ENCODE results near the gene RPS15.

The RPS15 gene

DNA sequence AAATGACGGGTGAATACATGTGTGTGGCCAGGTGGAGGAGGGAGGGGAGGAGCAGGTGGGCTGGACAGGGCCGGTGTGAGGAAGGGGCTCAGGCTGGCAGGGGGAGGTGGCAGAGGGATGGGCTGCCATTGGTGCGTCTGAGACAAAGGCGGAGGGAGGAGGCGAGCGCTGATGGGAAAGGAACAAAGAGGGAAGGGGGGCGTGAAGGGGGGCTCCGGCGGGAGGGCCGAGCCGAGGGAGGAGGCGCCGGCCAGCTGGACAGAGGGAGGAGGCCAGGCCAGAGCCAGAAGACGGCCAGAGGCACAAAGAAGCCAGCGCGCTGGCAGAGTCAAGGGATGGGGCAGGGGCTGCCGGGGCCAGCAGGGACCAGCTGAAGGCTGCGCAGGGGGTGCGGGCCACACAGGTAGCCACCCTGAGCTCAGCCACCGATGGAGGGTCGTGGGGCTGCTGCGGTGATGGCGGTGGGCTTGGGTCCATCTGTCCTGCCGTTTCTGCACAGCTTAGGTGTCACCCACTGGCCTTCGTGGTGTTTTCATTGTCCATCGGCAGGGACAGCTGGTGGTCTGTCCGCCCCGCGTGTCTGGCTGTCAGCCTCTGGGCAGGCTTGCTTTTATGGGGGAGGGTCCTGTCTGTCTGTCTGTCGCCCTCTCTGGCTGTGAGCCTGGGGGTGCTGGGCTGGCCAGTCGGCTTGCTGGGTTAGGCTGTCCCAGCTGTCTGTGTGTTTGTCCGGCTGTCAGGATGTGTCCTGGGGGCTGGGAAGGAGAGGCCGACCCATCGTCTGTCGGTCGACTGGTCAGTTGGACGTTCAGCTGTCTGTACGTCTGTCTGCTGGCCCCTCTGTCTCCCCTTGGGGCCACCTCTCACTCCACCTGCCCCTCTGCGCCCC is 14.0 kb downstream of the RPS15 start:
- Histone ChIP-seq H3K27ac (ENCODE audit: low read depth, low read length) (no peak overlapping the region), H3K27me3 (ENCODE audit: control insufficient read depth in 5 of 5, insufficient read depth in 4 of 5, low read length in 5 of 5) (peaks cover 61 to 75% (median 74%) of the 10 kb centered on the region in 5 donors), H3K4me3 (ENCODE audit: low read depth in 1 of 5, low read length in 5 of 5) (no peak overlapping the region), H3K4me1 (ENCODE audit: control insufficient read depth in 5 of 5, insufficient read depth in 5 of 5, low read length in 5 of 5) (peaks cover 5 to 33% (median 29%) of the 10 kb centered on the region in 5 donors), H3K36me3 (ENCODE audit: control insufficient read depth in 5 of 5, insufficient read depth in 5 of 5, low read length in 5 of 5) (no peaks in the 10 kb centered on the region), H3K9ac (ENCODE audit: low read length in 5 of 5) (no peak overlapping the region), H3K9me3 (ENCODE audit: control insufficient read depth in 5 of 5, low read length in 5 of 5) (no peaks in the 10 kb centered on the region)

DNA sequence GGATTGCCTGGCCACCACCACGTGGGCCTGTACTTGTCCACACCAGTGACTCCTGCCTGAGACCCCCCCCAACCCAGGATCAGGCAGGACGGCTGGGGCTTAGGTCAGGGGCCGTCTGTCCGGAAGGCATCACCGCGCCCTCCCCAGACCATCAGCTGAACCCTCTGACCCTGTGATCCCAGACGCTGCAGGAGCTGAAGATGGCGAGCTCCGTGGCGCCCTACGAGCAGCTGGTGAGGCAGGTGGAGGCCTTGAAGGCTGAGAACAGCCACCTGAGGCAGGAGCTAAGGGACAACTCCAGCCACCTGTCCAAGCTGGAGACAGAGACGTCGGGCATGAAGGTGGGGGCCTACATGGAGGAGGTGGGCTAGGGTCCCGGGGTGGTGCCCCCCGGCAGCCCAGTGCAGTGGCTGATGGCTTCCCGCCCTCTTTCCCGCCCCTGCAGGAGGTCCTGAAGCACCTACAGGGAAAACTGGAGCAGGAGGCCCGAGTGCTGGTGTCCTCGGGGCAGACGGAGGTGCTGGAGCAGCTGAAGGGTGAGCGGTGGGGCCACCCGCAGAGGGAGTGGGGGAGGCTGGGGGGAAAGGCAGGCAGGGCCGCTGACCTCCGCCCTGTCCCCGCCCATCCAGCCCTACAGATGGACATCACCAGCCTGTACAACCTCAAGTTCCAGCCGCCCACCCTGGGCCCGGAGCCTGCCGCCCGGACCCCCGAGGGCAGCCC is 14.8 kb downstream of the RPS15 start:
- Histone ChIP-seq H3K27ac (ENCODE audit: low read depth, low read length) (no peak overlapping the region), H3K4me3 (ENCODE audit: low read depth in 1 of 5, low read length in 5 of 5) (no peak overlapping the region), H3K27me3 (ENCODE audit: control insufficient read depth in 5 of 5, insufficient read depth in 4 of 5, low read length in 5 of 5) (peaks cover 58 to 73% (median 72%) of the 10 kb centered on the region in 5 donors), H3K4me1 (ENCODE audit: control insufficient read depth in 5 of 5, insufficient read depth in 5 of 5, low read length in 5 of 5) (peaks cover 5 to 32% (median 29%) of the 10 kb centered on the region in 5 donors), H3K36me3 (ENCODE audit: control insufficient read depth in 5 of 5, insufficient read depth in 5 of 5, low read length in 5 of 5) (no peaks in the 10 kb centered on the region), H3K9me3 (ENCODE audit: control insufficient read depth in 5 of 5, low read length in 5 of 5) (no peaks in the 10 kb centered on the region), H3K9ac (ENCODE audit: low read length in 5 of 5) (no peak overlapping the region)

DNA sequence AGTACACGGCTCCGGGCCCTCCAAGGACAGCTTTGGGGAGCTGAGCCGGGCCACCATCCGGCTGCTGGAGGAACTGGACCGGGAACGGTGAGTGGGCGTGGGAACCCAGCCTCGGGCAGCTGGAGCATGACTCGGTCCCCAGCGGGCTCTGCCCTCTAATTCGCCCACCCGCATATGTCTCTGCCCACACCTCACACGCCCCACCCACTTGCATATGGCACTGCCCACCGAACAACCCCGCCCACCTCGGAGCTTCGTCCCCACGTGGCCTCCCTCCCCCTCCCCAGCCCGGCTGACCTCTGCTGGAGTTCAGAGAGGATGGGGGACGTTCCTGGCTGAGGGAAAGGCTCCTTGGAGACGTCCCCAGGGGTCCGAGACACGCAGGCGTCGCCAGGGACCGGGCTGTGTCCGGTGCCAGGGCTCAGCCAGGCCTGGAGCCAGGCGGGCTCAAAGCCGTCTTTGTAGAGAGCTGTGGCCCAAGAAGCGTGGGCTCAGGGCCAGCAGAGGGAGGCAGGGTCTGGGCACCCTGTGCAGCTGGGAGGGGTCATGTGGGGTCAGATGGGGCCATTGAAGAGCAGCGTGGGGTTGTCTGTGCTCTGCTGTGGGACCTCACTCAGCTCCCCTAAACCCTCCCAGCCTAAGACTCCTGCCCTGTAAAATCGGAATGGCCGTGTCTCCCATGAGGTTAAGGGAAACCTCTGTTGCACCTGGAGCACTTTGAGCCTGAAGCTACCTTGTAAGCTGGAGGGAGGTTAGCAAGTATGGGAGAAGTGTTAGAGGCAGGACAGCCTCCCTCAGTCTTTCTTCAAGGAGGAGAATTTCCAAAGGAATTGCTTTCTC is 15.5 kb downstream of the RPS15 start:
- peaks cover 5 to 32% (median 29%) of the 10 kb centered on the region in 5 donors for H3K4me1 ChIP-seq (ENCODE audit: control insufficient read depth in 5 of 5, insufficient read depth in 5 of 5, low read length in 5 of 5)
- H3K9me3 ChIP-seq (ENCODE audit: control insufficient read depth in 5 of 5, low read length in 5 of 5) = no peaks in the 10 kb centered on the region
- no peak overlapping the region for H3K27ac ChIP-seq (ENCODE audit: low read depth, low read length)
- H3K36me3 ChIP-seq (ENCODE audit: control insufficient read depth in 5 of 5, insufficient read depth in 5 of 5, low read length in 5 of 5) = no peaks in the 10 kb centered on the region
- H3K9ac ChIP-seq (ENCODE audit: low read length in 5 of 5) = no peak overlapping the region
- peaks cover 54 to 74% (median 71%) of the 10 kb centered on the region in 5 donors for H3K27me3 ChIP-seq (ENCODE audit: control insufficient read depth in 5 of 5, insufficient read depth in 4 of 5, low read length in 5 of 5)
- peak overlapping the region in 1 of 5 donors; percentile 25 for H3K4me3 ChIP-seq (ENCODE audit: low read depth in 1 of 5, low read length in 5 of 5)

DNA sequence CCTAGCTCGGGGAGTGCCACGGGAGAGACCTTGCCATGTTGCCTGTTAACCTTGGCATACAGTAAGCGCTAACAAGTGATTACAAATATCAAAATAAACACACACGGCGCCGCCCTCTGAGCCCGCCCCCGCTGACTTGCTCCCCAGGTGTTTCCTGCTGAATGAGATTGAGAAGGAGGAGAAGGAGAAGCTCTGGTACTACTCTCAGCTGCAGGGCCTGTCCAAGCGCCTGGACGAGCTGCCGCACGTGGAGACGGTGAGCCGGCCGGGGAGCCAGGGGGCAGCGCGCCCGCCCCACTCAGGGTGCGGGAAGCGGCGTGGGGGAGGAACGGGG is 16.8 kb downstream of the RPS15 start:
- Histone ChIP-seq H3K27ac (ENCODE audit: low read depth, low read length) (no peak overlapping the region), H3K9ac (ENCODE audit: low read length in 5 of 5) (no peak overlapping the region), H3K9me3 (ENCODE audit: control insufficient read depth in 5 of 5, low read length in 5 of 5) (no peaks in the 10 kb centered on the region), H3K27me3 (ENCODE audit: control insufficient read depth in 5 of 5, insufficient read depth in 4 of 5, low read length in 5 of 5) (peaks cover 44 to 63% (median 59%) of the 10 kb centered on the region in 5 donors), H3K4me3 (ENCODE audit: low read depth in 1 of 5, low read length in 5 of 5) (no peak overlapping the region), H3K36me3 (ENCODE audit: control insufficient read depth in 5 of 5, insufficient read depth in 5 of 5, low read length in 5 of 5) (peaks cover 0 to 4% (median 0%) of the 10 kb centered on the region in 5 donors), H3K4me1 (ENCODE audit: control insufficient read depth in 5 of 5, insufficient read depth in 5 of 5, low read length in 5 of 5) (peaks cover 5 to 32% (median 29%) of the 10 kb centered on the region in 5 donors)

DNA sequence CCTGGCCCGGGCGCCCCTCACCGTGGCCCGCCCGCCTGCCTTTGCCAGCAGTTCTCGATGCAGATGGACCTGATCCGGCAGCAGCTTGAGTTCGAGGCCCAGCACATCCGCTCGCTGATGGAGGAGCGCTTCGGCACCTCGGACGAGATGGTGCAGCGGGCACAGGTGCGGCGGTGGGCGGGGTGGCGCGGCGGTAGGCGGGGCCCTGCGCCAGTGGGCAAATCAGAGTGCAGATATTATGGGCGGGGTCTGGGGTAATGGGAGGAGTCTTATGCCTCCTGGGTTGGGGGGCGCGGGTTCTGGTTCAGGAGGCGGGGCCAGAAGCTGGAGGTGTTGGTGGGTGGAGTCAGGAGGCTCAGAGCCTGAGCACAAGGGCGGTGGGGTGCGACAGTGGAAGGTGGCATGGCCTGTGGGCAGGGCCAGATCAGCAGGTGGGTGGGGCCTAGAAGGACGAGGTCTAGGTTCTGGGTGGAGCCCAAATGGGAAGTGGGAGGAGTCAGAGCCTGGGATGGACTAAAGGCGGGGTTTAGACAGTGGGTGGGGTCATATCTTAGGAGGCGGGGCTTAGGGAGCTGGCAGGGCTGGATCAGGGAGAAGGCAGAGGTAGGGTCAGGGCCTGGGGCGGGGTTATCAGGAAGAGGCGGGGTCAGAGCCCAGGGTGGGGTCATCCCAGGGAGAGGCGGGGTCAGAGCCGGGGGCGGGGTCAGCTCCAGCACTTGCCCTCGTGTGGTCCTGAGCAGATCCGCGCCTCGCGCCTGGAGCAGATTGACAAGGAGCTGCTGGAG is 17.3 kb downstream of the RPS15 start:
- Histone ChIP-seq H3K9ac (ENCODE audit: low read length in 5 of 5) (no peak overlapping the region), H3K4me3 (ENCODE audit: low read depth in 1 of 5, low read length in 5 of 5) (no peak overlapping the region), H3K27ac (ENCODE audit: low read depth, low read length) (no peak overlapping the region), H3K36me3 (ENCODE audit: control insufficient read depth in 5 of 5, insufficient read depth in 5 of 5, low read length in 5 of 5) (peaks cover 0 to 8% (median 2%) of the 10 kb centered on the region in 5 donors), H3K9me3 (ENCODE audit: control insufficient read depth in 5 of 5, low read length in 5 of 5) (no peaks in the 10 kb centered on the region), H3K27me3 (ENCODE audit: control insufficient read depth in 5 of 5, insufficient read depth in 4 of 5, low read length in 5 of 5) (peaks cover 38 to 57% (median 54%) of the 10 kb centered on the region in 5 donors), H3K4me1 (ENCODE audit: control insufficient read depth in 5 of 5, insufficient read depth in 5 of 5, low read length in 5 of 5) (peaks cover 5 to 32% (median 29%) of the 10 kb centered on the region in 5 donors)

DNA sequence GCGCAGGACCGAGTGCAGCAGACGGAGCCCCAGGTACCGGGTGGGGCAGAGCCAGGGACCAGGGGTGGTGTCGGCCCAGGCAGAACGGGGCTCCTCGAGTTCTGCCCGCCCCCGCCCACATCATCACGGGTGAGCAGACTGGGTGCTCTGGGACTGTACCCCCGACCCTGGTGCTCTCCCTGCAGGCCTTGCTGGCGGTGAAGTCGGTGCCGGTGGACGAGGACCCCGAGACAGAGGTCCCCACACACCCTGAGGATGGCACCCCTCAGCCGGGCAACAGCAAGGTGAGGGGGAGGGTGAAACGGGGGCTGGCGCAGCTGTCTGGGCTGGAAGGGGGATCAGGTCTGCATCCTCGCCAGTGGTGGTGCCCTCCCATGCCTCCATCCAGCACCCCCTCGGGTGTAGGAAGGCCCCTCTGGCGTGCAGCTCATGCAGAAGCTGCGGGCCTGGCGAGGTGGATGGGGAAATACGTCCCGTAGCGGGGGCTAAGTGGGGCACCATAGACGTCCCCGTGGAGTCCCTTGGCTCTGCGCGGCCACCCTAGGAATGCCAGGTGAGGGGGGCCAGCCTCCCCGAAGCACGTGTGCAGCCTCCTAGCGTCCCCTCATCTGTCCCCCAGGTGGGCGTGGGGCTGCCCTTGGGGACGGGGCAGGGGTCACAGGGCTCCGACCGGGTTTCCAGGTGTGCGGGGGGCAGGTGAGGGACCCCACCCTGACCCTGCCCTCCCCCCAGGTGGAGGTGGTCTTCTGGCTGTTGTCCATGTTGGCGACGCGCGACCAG is 18.1 kb downstream of the RPS15 start:
- Histone ChIP-seq H3K27ac (ENCODE audit: low read depth, low read length) (no peak overlapping the region), H3K27me3 (ENCODE audit: control insufficient read depth in 5 of 5, insufficient read depth in 4 of 5, low read length in 5 of 5) (peaks cover 30 to 50% (median 46%) of the 10 kb centered on the region in 5 donors), H3K36me3 (ENCODE audit: control insufficient read depth in 5 of 5, insufficient read depth in 5 of 5, low read length in 5 of 5) (peaks cover 0 to 16% (median 7%) of the 10 kb centered on the region in 5 donors), H3K4me3 (ENCODE audit: low read depth in 1 of 5, low read length in 5 of 5) (no peak overlapping the region), H3K9me3 (ENCODE audit: control insufficient read depth in 5 of 5, low read length in 5 of 5) (no peaks in the 10 kb centered on the region), H3K4me1 (ENCODE audit: control insufficient read depth in 5 of 5, insufficient read depth in 5 of 5, low read length in 5 of 5) (peaks cover 5 to 32% (median 29%) of the 10 kb centered on the region in 5 donors), H3K9ac (ENCODE audit: low read length in 5 of 5) (no peak overlapping the region)

GRCh38 chr19:1457031-1457739 is 19.0 kb downstream of the RPS15 start:
- peaks cover 5 to 32% (median 29%) of the 10 kb centered on the region in 5 donors for H3K4me1 ChIP-seq (ENCODE audit: control insufficient read depth in 5 of 5, insufficient read depth in 5 of 5, low read length in 5 of 5)
- no peaks in the 10 kb centered on the region for H3K9me3 ChIP-seq (ENCODE audit: control insufficient read depth in 5 of 5, low read length in 5 of 5)
- H3K27me3 ChIP-seq (ENCODE audit: control insufficient read depth in 5 of 5, insufficient read depth in 4 of 5, low read length in 5 of 5) = peaks cover 30 to 43% (median 38%) of the 10 kb centered on the region in 5 donors
- peaks cover 0 to 17% (median 7%) of the 10 kb centered on the region in 5 donors for H3K36me3 ChIP-seq (ENCODE audit: control insufficient read depth in 5 of 5, insufficient read depth in 5 of 5, low read length in 5 of 5)
- H3K4me3 ChIP-seq (ENCODE audit: low read depth in 1 of 5, low read length in 5 of 5) = no peak overlapping the region
- no peak overlapping the region for H3K27ac ChIP-seq (ENCODE audit: low read depth, low read length)
- no peak overlapping the region for H3K9ac ChIP-seq (ENCODE audit: low read length in 5 of 5)

DNA sequence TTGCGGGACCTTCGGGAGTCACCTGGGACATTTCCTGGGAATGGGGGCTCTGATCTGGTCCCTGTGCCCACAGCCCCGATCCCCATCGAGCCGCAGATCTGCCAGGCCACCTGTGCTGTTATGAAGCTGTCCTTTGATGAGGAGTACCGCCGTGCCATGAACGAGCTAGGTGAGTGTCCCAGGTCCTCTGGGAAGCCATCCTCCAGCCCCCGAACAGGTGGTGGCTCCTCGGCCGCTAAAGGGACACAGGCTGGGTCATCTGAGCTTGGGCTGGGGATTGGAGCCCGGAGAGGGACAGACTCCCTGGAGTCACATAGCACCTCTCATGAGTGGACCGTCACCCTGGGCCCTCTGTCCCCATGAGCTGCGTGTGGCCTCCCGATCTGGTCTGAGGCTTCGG is 19.7 kb downstream of the RPS15 start:
- H3K27me3 ChIP-seq (ENCODE audit: control insufficient read depth in 5 of 5, insufficient read depth in 4 of 5, low read length in 5 of 5) = peaks cover 22 to 36% (median 30%) of the 10 kb centered on the region in 5 donors
- H3K9me3 ChIP-seq (ENCODE audit: control insufficient read depth in 5 of 5, low read length in 5 of 5) = no peaks in the 10 kb centered on the region
- no peak overlapping the region for H3K4me3 ChIP-seq (ENCODE audit: low read depth in 1 of 5, low read length in 5 of 5)
- H3K27ac ChIP-seq (ENCODE audit: low read depth, low read length) = no peak overlapping the region
- H3K36me3 ChIP-seq (ENCODE audit: control insufficient read depth in 5 of 5, insufficient read depth in 5 of 5, low read length in 5 of 5) = peaks cover 0 to 17% (median 7%) of the 10 kb centered on the region in 5 donors
- H3K9ac ChIP-seq (ENCODE audit: low read length in 5 of 5) = no peak overlapping the region
- peaks cover 5 to 29% (median 27%) of the 10 kb centered on the region in 5 donors for H3K4me1 ChIP-seq (ENCODE audit: control insufficient read depth in 5 of 5, insufficient read depth in 5 of 5, low read length in 5 of 5)

All from subcutaneous abdominal adipose tissue (tissue), 5 donors.